Occipital lobe (tissue), 2 donors: ENCODE data around the gene SATB2. TPM values are rescaled to one million over a fixed set of nuclear protein-coding genes. Genes with fewer than 3 reads are reported as not detected.

Experiments used
- DNase-seq: peaks from one replicate; lab custom pipeline; 2025; lab: John Stamatoyannopoulos, UW
- total RNA-seq: library from RNA; depleted of rRNA; stranded (reverse); fragments of >200 nt; gene quantifications from one replicate; pipeline ENCODE4 v1.2.3, GENCODE V29; 2014

The SATB2 gene
- total RNA-seq, 1 donor from 2014 or later: 532 TPM

DNA sequence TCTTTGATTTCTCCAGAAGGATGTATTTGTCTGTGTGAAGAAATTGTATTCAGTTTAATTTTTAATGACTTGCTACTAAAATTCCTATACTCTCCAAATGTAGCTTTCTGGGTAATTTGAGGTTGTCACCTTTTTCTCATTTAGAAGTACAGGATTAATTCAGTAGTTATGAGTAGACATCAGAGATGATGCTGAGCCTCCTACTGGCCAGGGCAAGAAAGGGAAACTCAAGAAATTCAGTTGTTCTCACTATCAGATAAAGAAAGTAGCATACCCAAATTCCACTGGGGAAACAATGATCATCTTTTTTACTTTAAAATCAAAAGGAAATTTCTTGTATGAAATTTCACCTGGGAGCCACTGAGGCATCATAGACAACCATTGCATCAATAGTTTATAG lies 199.4 kb downstream of the SATB2 start:
- no peak for DNase-seq

DNA sequence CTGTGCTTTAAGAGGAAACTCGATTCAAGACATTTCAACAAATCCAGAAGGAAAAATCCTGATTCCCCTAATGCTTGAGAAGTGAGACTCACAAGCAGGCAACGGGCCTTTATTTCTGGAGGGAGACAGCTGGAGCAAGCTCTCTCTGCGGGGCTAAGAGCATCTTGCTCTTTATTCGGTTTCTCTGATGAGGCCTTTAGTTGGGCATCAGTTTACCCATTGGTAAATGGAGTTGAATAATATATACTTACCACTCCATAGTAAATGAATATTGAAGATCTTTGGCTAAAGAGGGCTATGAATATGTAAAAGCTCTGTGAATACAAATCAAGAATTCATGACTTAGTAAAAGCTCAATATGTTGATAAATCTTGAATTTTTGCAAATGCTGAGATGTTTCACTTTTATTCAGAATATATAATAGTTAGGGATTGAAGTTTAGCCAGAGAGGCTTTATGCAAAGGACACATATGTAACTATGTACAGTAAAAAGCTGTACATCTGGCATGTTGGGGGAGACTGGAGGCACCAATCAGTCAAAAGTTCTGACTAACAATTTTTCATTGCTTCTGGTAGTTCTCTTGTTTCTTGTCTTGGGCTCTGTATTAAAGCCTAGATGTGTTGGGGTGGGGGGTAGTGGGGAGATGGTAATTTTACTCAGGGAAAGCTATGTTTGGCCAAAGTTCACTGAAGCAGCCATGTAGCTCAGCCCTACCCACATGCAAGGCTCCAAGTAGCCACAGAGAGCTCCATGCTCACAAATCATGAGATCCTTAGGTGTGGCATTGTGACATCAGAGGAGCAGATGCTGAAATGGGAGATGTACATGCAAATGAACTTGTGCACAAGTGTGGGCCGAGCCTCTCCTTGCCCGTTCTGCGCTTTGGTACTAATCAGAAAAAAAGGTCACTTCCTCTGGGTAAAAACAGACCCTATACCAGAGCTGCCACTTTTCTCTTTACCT lies 200.2 kb downstream of the SATB2 start:
- DNase-seq: no peak

DNA sequence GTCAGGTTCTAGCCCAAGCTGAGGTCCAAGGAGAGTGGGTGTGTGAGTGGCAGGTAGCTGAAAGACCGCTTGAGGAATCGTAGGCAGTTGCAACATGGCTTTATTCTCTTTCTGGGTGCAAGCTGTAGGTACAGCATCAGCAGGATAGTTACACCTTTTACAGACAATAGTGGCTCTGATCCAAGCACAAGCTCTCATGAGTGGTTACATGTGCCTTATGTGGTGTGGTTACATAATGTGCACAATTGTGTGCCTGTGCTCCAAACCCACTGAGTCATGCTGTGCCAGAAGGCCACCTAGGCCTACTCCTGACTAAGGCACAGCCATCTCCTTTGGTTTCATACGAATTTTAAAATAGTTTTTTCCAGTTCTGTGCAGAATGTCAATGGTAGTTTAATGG lies 227.6 kb downstream of the SATB2 start:
- no peak for DNase-seq

- DNase-seq: no peak
Measured at GRCh38 chr2:199228887-199229819, 228.6 kb downstream of the SATB2 start.

GRCh38 chr2:199223791-199224190 lies 233.9 kb downstream of the SATB2 start:
- no peak for DNase-seq

- DNase-seq: no peak
Measured at GRCh38 chr2:199220920-199221319, 236.8 kb downstream of the SATB2 start.

GRCh38 chr2:199219551-199219950 lies 238.2 kb downstream of the SATB2 start:
- no peak for DNase-seq
